Measurements from ENCODE around the gene LRRC28.

GRCh38 chr15:99414755-99415731 lies 163.8 kb downstream of the LRRC28 start:
- no peak for TF ChIP-seq MYNN (tag by site-specific recombination; IDR thresholded peaks at IDR 0.05; ENCODE audit: borderline replicate concordance)
- no peak for TF ChIP-seq ZNF280D (tag by site-specific recombination; IDR thresholded peaks at IDR 0.05)
- no peak for TF ChIP-seq CTCF (tag by site-specific recombination; IDR thresholded peaks at IDR 0.05)
- no peak for TF ChIP-seq KLF9 (tag by site-specific recombination; IDR thresholded peaks at IDR 0.05; ENCODE audit: low read depth)
- no peak for TF ChIP-seq ZFP3 (tag by site-specific recombination; IDR thresholded peaks at IDR 0.05; ENCODE audit: low read depth)
